ENCODE results near the gene CHST8.

The CHST8 gene

GRCh38 chr19:33687481-33688170 lies 65.9 kb downstream of the CHST8 start:
- DNase-seq (ENCODE audit: low read depth): no peak
- TF ChIP-seq CTCF (conservative IDR thresholded peaks at IDR 0.05; ENCODE audit: low read depth, low read length): no peak
- no peak overlapping the region for H3K4me3 ChIP-seq (ENCODE audit: low read depth, low read length)

- TF ChIP-seq CTCF (conservative IDR thresholded peaks at IDR 0.05; ENCODE audit: low read depth, low read length): no peak
- no peak for DNase-seq (ENCODE audit: low read depth)
- H3K4me3 ChIP-seq (ENCODE audit: low read depth, low read length): no peak overlapping the region
Measured at GRCh38 chr19:33688171-33688992, 66.6 kb downstream of the CHST8 start.

GRCh38 chr19:33689138-33689746 lies 67.5 kb downstream of the CHST8 start:
- TF ChIP-seq CTCF (conservative IDR thresholded peaks at IDR 0.05; ENCODE audit: low read depth, low read length): no peak
- DNase-seq (ENCODE audit: low read depth): no peak
- H3K4me3 ChIP-seq (ENCODE audit: low read depth, low read length): no peak overlapping the region

GRCh38 chr19:33689868-33690267 lies 68.1 kb downstream of the CHST8 start:
- H3K4me3 ChIP-seq (ENCODE audit: low read depth, low read length): no peak overlapping the region
- DNase-seq (ENCODE audit: low read depth): no peak
- TF ChIP-seq CTCF (conservative IDR thresholded peaks at IDR 0.05; ENCODE audit: low read depth, low read length): no peak

- DNase-seq (ENCODE audit: low read depth): no peak
- no peak for TF ChIP-seq CTCF (conservative IDR thresholded peaks at IDR 0.05; ENCODE audit: low read depth, low read length)
Measured at GRCh38 chr19:33690378-33691029, 68.8 kb downstream of the CHST8 start.

GRCh38 chr19:33691030-33691427 lies 69.3 kb downstream of the CHST8 start:
- no peak overlapping the region for H3K4me3 ChIP-seq (ENCODE audit: low read depth, low read length)
- no peak for DNase-seq (ENCODE audit: low read depth)
- no peak for TF ChIP-seq CTCF (conservative IDR thresholded peaks at IDR 0.05; ENCODE audit: low read depth, low read length)

More at GRCh38 chr19:33690378-33691029, 68.8 kb downstream of the CHST8 start:
- no peak overlapping the region for H3K4me3 ChIP-seq (ENCODE audit: low read depth, low read length)
